GM21423 (cell line): Measurements from ENCODE around the gene ALDH7A1.
"Not testable (repeated sequence)": the region's sequence is repeated elsewhere in the genome, so short reads cannot be mapped to it uniquely, and the experiment has no call there.

Source experiments
- ATAC-seq: cut with Tn5 transposase; IDR thresholded peaks from one replicate; pipeline ENCODE4 v1.9.1; 2021; ENCODE audit warnings: mild to moderate bottlenecking, moderate library complexity; ENCODE audit not compliant: unreplicated experiment

Gene ALDH7A1

GRCh38 chr5:126594748-126595485, at the start of gene ALDH7A1:
TSS of gene ALDH7A1 (minus strand) at chr5:126595219. CDS start at chr5:126595198, 21 bp downstream.
- peak; percentile 77 for ATAC-seq

GRCh38 chr5:126641387-126641786, 46.4 kb upstream of the ALDH7A1 start:
- ATAC-seq = no peak

DNA sequence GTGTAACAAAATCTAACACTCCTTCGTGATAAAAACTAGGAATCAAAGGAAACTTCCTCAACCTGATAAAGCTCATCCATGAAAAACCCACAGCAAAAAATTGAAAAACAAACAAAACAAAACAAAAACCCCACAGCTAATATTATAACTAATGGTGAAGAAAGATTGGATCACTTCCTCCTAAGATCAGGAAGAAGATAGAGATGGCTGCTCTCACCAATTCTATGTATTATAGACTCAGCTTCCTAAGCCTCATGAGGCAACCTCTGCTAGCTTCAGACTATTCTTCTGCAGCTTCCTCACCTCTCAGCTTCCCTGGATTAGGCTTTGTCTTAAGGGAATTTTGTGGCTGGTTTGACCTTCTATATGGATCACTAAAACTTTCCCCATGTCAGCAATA, 45.8 kb upstream of the ALDH7A1 start:
- ATAC-seq = no peak

GRCh38 chr5:126636956-126637355, 41.9 kb upstream of the ALDH7A1 start:
- ATAC-seq = no peak

GRCh38 chr5:126635585-126635984, 40.6 kb upstream of the ALDH7A1 start:
- no peak for ATAC-seq

GRCh38 chr5:126633552-126633951, 38.5 kb upstream of the ALDH7A1 start:
- no peak for ATAC-seq

- ATAC-seq = no peak
Observed at GRCh38 chr5:126631920-126632319, 36.9 kb upstream of the ALDH7A1 start.

GRCh38 chr5:126628102-126628501, 33.1 kb upstream of the ALDH7A1 start:
- ATAC-seq = no peak

- no peak for ATAC-seq
Observed at GRCh38 chr5:126624534-126624933, 29.5 kb upstream of the ALDH7A1 start.

DNA sequence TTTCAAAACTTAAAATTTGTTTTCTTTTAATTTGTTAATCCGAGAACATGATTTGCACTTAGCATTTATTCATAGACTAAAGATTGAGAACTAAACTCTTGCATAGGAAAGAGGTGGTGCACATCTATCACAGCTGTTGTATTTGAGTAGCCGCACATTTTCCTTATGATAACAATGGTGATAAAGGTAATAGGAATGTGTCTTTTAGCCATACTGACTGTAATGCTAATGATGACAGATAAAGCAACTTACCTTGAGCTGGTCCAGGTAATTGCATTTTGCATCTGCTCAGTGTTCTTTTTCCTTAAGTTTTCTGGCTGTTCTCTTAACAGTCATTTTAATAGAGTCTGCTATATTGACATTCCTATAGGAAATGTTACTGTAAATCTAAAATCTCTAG, 24.8 kb upstream of the ALDH7A1 start:
- no peak for ATAC-seq

DNA sequence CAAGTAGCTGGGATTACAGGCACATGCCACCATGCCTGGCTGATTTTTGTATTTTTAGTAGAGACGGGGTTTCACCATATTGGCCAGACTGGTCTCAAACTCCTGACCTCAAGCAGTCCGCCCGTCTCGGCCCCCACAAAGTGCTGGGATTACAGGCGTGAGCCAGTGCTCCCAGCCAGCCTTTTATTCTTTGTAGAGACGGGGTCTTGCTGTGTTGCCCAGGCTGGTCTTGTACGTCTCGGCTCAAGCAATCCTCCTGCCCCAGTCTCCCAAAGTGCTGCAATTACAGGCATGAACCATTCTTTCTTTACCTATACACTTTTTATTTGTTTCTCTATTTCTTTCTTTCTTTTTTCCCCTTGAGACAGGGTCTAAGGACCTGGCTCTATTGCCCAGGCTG, 22.6 kb upstream of the ALDH7A1 start:
- ATAC-seq = not testable (repeated sequence)

DNA sequence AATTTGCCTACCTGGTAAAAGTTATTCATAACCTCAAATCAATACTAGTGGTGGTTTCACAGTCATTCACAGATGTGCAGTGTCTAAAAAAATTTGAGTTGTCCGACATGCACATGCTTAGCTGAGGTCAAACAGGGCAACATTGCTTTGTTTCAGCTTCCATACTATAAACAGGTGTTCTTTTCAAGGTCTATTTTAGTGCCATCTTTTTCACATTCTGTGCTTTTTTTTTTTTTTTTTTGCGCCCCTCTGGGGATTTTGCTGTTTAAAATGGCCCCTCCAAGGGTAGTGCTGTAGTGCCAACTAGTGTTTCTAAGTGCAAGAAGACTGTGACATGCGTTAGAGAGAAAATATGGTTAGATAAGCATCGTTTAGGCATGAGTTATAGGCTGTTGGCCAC, 20.3 kb upstream of the ALDH7A1 start:
- peak; percentile 86 for ATAC-seq

- ATAC-seq = no peak
Observed at GRCh38 chr5:126613941-126614592, 19.0 kb upstream of the ALDH7A1 start.

- no peak for ATAC-seq
Observed at GRCh38 chr5:126610616-126611015, 15.6 kb upstream of the ALDH7A1 start.

GRCh38 chr5:126610160-126610559, 15.1 kb upstream of the ALDH7A1 start:
- ATAC-seq = no peak

DNA sequence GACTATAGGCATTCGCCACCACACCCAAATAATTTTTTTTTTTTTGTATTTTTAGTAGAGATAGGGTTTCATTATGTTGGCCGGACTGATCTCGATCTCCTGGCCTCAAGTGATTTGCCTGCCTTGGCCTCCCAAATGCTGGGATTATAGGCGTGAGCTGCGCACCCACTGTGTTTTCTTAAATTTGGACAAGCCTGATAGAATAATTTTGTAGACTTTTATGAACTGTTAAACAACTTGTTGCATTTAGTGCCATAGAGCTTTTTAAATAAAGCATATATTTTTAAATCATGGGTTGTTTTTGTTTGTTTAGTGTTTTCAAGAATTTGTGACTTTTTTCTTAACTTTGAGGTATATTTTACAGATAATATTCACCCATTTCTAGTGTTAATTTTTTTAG, 10.5 kb upstream of the ALDH7A1 start:
- no peak for ATAC-seq

GRCh38 chr5:126603402-126603991, 8.5 kb upstream of the ALDH7A1 start:
- no peak for ATAC-seq

DNA sequence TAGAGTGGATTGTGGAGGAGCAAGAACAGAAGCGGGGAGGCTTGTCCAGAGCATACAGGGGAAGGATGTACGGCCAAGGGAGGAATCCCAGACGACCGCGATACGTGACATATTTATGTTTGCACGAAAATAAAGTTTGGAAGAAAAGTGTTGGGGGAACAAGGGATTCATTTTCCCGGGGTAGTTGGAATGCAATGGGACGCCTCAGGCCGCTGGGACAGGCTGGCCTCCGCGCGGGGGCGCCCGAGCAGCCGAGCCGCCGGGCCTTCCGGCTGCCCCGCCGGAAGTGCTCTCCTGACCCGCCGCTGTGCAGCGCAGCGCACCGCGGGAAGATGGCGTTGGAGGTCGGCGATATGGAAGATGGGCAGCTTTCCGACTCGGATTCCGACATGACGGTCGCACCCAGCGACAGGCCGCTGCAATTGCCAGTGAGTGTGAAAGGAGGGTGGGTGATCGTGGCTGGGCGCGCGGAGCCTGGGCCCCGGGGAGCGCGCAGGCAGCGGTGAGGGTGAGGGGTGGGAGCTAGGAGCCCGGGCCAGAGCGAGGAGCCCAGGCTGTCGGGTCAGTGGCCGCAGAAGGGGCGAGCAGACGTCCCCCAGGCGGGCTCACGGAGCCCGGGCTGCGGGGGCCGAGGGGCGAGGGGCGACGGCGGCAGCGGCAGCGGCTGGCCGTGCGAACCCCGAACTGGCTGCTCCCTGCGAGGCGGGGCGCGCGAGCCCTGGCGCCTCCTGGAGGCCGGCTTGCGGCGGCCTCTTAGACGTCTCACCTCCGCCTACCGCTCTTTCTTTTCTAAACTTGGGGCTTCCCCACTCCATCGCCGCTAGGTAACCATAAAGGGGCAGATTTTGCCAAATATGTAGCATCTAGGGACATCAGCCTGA, 5.9 kb upstream of the ALDH7A1 start, which contains the start of gene PHAX:
Gene PHAX (plus strand): TSS at position 317 of the 881 bp plus-strand sequence. CDS start 16 bp downstream, at position 333.
- ATAC-seq = peak; percentile 94

GRCh38 chr5:126599971-126600630, 5.1 kb upstream of the ALDH7A1 start:
- not testable (repeated sequence) for ATAC-seq

DNA sequence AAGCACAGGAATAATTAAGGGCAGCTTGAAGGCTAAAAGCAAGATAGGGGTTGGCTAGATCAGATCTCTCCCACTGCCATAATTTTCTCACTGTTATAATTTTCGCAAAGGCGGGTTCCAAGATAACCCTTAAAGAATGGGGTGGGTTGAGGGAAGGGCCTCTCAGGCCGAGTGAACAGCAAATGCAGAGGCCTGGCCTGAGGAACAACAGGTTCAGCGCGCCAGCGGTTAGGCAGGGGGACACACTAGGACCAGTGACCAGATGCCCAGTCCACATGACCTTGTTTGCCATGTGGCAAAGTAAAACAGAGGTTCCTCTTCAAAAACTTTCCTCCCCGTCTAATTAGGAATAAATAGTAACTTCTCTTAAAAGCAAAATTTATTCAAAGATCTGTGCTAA, 4.5 kb upstream of the ALDH7A1 start:
- no peak for ATAC-seq
